ENCODE data around the gene CDK17.

CDK17 gene

DNA sequence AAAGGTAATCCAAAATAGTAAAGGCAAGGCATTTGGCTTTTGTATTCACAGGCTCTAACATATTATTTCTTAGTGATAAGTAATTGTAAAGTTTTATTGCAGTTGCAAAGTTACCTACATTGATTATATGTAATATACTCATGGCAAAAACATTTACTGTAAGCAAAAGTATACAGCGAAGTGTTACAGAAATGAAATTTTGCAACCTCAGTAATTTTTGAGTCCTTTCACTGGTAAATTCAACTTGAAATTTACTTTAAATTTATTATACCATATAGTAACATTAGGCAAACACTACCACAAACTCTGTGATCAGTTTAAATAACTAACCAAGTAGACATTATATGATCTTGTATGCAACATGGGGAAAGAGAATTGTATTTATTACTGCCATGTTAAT is 89.0 kb downstream of the CDK17 start:
- no peak for DNase-seq

DNA sequence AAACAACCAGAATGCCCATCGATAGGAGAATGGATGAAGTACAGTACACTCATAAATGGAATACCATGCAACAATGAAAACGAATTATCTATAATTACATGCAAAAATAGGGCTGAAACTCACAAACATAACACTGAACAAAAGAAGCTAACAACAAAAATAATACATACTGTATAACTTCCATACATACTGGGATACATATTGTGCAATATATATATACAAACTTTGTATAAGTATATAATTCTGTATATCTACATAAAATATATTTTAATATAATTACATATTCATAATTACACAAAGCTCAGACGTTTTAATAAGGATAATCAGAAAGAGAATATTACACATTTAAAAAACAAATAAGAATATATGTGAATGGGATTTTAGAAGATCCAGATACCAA is 90.2 kb downstream of the CDK17 start:
- DNase-seq = no peak

GRCh38 chr12:96308881-96309280 is 91.4 kb downstream of the CDK17 start:
- no peak for DNase-seq

- no peak for DNase-seq
These were observed 94.6 kb downstream of the CDK17 start for GRCh38 chr12:96305665-96306064.

GRCh38 chr12:96303653-96304052 is 96.6 kb downstream of the CDK17 start:
- no peak for DNase-seq

DNA sequence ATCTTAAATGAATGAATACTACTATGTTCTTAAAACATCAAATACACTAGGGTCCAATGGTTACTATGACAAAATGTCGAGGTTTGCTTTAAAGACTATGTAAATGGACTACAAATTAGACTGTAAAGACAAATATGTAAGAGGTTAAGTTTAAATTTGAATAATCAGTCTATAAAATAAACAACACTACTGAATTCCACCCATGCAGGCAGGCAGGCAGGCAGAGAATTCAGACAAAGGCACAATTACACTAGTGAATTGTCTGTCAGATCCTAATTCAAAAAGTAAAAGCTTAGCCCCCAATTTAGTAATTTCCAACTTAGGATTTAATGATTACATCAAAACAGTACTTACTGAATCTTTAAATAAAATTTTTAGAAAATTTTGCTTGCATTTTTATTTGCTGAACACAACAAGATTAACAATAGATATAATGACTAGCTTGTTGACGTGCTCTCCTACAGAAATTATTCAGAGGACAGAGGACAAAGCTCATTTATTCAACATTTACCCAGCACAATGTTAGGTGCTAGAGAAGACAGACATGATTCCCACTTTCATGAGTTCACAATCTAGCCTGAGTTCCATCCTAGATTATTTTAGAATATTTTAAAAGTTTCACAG is 97.4 kb downstream of the CDK17 start:
- no peak for DNase-seq

DNA sequence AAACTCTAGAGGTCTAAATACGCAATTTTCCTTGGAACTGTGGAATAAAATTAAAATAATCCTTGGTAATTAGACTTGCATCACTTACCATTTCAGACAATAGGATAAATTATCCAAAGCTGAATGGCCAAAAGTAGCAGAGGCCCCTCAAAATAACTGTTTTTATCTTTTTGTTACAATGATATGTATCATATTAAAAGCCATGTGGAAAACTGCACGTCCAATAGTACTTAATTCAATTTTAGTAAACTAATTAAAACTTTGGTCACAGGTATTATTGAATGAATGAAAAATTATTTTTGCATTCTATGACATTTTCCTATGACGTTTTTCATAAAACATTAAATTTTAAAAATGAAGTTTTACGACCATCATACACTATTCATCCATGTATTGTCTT is 98.5 kb downstream of the CDK17 start:
- DNase-seq = no peak

DNA sequence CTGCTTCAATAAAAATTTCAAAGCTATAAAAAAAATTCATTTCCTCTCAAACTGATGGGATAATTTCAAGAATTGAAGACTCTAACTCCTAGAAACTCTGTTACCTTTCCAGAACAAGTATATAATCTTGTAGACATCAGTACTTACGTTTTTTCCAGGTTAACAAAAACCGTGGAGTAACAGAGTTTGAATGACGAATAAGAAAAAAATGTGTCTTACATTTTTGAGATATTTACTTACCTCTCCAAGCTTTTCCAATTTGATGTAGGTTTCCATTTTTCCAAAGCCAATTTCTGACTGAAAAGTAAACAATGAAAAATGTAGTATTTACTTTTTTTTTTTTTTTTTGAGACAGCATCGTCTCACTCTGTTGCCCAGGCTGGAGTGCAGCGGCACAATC is 100.2 kb downstream of the CDK17 start:
- DNase-seq = no peak

DNA sequence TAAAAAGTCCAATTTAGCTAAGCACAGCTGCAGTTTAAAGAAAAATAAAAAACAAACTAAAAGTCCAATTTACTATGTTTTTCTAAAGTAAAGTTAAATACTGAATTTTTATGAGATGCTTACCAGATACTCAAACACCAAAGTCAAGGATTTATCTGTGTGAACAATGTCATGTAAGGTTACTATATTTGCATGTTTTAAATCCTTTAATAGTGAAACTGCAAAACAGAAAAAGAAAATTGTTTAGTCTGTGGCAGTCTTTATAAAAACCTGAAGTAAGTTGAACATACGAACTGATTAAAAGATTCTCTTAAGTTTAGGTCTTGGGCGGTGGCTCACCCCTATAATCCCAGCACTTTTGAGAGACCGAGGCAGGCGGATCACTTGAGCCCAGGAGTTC is 102.7 kb downstream of the CDK17 start:
- no peak for DNase-seq

GRCh38 chr12:96295532-96296160 is 104.6 kb downstream of the CDK17 start:
- DNase-seq = no peak

GRCh38 chr12:96294831-96295230 is 105.4 kb downstream of the CDK17 start:
- DNase-seq = no peak

- no peak for DNase-seq
These were observed 107.1 kb downstream of the CDK17 start for GRCh38 chr12:96293093-96293492.

- no peak for DNase-seq
These were observed 111.2 kb downstream of the CDK17 start for GRCh38 chr12:96289067-96289466.

GRCh38 chr12:96285158-96285557 is 115.1 kb downstream of the CDK17 start:
- no peak for DNase-seq

DNA sequence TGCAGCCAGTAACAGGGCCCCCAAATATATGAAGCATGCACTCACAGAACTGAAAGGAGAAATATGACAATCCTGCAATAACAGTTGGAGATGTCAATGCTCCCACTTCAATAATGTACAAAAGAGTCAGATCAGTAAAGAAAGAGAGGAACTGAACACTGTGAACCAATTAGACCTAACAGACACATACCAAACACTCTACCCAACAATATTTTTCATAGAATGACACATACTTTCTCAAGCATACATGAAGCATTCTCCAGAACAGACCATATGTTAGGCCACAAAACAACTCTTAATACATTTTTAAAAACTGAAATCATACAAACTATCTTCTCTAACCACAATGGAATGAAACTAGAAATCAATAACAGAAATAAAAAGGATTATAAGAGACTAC is 125.9 kb downstream of the CDK17 start:
- DNase-seq = no peak

DNA sequence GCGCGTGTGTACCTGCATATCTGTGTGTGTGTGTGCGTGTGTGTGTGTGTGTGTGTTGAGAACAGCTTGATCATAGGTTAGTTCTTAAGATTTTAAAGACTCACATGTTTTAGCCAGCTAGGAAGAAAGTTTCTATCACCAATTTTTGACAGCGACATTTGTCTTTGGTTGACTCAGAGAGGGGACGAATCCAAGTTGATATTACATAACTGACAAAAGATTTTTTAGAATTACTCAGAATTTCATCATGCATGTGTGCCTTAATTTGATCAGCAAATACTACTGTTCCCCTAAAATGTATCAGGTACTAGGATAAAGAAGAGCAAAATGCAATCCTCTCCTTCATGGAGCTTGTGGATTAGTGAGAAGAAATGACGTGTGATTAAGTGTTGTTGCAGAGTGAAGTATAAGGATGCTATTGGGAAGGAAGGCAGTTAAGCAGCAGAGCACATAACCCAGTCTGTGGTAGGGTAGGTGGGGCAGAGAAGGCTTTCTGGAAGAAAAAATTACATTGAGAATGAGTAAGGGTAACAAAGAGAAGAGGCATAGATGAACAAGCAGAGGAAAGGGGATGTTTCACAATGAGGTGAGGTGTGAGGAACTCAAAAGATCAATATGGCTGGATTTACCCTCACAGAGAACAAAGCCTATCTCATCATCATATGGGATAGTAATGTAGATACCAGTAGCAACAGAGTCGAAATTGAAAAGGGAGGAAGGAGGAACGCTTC is 128.6 kb downstream of the CDK17 start:
- no peak for DNase-seq

GRCh38 chr12:96266238-96266637 is 134.0 kb downstream of the CDK17 start:
- DNase-seq = no peak

- no peak for DNase-seq
These were observed 134.4 kb downstream of the CDK17 start for GRCh38 chr12:96265836-96266235.

DNA sequence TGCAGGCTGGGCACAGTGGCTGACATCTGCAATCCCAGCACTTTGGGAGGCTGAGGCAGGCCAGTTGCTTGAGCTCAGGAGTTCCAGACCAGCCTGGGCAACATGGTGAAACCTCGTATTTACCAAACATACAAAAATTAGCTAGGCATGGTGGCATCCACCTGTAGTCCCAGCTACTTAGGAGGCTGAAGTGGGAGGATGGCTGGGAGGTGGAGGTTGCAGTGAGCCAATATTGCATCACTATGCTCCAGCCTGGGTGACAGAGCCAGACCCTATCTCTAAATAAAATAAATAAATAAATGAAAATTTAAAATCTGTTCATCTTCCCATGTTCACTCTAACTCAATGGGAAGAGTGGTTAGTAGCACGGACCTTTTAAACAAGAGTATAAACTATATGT is 134.8 kb downstream of the CDK17 start:
- no peak for DNase-seq

- DNase-seq = no peak
These were observed 136.8 kb downstream of the CDK17 start for GRCh38 chr12:96263449-96263902.

GRCh38 chr12:96261557-96261956 is 138.7 kb downstream of the CDK17 start:
- DNase-seq = no peak

- DNase-seq = no peak
These were observed 139.6 kb downstream of the CDK17 start for GRCh38 chr12:96260644-96261043.

DNA sequence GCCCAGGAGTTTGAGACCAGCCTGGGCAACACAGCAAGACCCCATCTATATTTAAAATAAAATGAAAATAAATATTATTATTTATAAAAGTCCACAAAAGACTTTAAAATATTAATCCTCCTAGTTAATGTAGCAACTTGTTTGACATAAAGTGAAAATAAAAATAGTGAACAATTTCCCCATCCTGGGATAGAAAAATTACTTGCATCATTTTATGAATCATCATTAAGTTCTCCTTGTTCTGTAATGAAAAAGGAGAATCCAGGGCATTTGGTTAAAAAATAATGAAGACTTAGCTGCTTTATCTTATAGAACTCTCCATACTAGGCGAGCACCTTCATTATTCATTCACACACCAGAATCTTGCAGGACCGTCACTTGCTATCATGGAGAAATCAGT is 140.0 kb downstream of the CDK17 start:
- DNase-seq = no peak

Data from activated CD4-positive, CD25-positive, alpha-beta regulatory T cell treated with anti-CD3 and anti-CD28 coated beads, Interleukin-2, amount 50 U/mL, for 72 hours (primary cell).